Renal cortical epithelial cell (primary cell): ENCODE results near the gene ERGIC1. TPM values are rescaled to one million over a fixed set of nuclear protein-coding genes. Genes with fewer than 3 reads are reported as not detected.
A peak's percentile ranks its signal among the peaks of the same experiment; 100 is the strongest.

Source experiments
- DNase-seq: peaks from one replicate; pipeline ENCODE4 v3.0.0-alpha.2; 2011; ENCODE audit warnings: low read depth
- total RNA-seq: library from RNA; depleted of rRNA; stranded (reverse); fragments of >200 nt; gene quantifications from 2 replicates; pipeline ENCODE4 v1.2.3, GENCODE V29; 2014

ERGIC1 gene
- total RNA-seq, 1 donor from 2014 or later: 240 TPM

DNA sequence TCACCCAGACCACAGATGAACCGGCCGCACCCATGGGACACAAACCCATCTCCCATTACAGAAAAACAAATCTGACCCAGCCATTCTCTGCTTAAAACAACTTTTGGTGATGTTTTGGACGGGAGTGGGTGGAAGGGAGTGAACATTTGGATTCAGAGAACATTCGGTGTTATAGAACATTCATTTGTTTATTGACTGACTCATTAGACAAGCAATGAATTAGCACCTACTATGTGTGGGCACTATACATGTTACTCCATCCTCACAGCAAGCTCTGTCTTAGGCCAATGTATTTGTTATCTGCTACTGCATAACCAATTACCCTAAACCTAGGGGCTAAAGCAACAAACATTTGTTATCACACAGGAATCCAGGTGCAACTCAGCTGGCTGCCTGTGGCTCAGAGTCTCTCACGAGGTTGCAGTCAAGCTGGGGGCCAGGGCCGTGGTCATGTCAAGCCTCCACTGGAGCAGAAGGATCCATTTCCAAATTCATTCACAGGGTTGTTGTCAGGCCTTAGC, 5.1 kb upstream of the ERGIC1 start:
- DNase-seq: no peak

DNA sequence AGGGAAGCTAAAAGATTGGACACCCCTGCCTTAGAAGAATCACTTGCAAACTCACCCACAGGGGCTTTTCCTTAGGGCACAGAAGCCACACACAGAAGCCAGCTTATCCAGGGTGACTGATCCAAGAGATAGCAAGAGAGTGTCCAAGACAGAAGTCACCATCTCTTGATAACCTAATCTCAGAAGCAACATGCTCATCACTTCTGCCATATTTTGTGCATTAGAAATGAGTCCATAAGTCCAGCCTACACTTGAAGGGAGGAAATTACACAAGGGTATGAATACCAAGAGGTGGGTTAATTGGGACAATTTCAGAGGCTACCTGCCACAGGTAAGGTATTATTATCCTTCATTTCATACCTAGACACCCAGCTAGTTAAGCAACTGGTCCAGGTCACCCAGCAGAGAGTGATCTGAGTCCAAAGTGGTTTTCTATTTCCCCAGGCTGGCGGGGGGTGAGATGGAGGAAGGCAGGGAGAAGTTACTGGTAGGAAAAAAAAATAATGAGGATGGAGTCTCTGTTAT, 3.7 kb upstream of the ERGIC1 start:
- no peak for DNase-seq

DNA sequence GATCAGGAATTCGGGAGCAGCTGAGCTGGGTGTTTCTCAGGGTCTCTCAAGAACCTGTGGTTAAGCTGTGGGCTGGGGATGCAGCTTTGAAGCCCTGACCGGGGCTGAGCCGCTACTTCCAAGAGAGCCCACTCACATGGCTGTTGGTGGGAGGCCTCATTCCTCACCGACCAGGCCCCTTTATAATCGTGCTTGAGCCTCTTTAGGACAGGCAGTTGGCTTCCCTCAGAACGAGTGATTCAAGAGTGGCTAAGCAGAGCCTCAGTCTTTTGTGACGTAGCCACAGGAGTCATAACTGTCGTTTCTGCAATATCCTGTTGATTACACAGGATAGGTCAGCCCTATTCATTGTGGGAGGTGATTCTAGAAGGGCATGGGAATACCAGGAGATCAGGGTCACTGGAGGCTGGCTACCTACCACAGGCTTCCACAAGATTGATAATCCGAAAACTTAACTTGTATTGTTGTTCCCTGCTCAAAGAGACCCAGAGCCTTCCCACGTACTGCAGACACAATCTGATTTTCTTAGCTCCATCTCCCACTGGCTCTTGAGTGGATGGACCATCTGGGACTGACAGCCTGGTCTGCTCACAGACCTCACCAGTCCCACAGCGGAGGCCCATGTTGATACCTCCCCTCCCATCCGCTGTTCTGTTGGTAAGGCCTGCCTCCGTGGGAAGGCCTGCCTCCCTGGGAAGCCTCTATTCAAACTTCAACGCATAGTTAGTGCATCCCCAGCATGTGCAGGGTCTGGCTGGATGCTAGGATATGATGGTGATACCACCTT, 3.0 kb upstream of the ERGIC1 start:
- peak; percentile 91 for DNase-seq

DNA sequence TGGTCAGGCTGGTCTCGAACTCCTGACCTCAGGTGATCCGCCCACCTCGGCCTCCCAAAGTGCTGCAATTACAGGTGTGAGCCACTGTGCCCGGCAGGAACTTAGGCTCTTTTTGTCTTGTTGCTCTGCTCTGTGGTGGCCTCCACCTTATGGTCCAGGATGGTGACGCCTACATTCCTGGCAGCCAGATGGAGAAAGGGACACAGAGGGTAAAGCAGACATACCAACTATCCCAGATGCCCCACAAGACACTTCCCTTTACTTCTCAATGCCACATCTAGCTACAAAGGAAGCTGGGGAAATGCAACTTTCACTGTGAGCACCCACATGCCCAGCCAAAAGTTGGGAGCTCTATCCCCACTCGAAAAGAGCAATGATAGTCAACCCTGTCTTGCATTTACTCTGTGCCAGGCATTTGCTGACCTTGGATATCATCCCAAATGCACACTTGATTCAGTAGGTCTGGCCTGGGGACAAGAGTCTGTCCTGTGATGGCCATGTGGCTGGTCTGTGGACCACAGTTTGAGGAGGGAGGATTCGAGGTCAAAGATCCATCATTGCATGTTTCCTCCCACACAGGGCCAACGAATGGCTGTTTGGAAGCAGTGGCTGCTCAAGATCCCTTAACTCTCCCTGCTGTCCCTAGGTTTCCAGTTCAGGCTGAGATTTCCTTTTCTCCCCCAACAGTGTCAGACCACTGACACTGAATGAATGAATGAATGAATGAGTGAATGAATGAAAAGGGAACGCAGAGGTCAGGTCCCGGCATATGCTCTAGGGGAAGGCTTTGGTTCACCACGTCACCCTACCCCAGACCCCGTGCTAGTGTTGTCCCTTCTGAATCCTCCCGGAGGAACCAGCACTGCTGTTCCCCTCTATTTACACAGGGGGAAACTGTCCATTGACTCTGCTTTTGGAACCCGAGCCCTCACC, 1.4 kb upstream of the ERGIC1 start:
- DNase-seq: no peak

DNA sequence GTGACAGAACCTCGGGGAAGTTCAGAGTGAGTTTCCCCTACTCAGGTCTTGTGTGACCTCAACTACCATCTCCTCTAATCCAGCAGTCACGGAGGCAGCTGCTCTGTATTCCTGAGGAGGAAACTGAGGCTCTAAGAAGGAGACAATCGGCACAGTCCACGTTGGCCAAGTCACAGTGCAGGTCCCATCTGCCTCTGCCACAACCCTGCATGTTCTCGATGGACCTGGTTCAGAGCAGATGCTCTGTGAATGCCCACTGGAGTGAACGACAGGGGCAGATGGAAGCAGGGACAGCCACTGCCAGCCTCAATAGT, 722 bp upstream of the ERGIC1 start:
- no peak for DNase-seq

DNA sequence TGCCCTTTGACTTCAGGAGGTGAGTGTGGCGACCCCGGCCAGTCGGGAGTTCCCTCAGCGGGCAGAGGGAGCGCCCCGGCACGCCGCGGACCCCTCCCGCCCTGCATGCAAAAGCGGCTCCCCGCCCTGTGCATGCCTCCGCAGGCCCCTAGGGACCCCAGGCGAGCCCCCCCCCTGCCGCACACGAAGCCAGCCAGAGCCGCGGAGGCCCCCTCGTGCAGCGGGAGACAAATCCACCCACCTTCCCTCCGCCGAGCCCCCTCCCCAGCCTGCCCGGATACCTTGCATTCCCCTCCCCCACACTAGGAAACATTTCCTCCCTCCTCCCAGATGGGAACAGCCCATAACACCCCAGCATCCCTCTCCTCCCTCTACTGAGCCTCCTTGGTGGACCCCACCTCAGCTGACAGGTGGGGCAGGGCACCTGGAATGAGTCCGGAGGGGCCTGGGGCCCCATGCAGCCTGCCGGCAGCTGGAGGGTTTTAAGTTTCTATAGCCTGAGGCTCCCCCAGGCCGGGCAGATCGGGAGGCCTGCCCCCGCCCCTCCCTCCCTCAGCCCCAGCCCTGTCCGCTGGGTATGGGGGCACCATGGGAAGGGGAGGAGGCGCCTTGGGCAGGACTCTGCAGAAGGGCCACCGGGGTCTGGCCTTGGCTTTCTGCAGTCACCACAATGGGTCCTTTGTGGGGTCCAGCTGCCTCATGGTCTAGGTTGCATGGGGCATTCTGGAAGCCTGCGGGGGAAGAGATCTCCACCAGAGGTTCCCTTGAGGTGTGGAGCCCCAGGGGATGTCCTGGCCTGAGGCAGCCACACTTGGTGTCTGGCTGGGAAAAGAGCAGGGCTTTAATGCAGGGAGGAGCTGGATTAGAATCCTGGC, 601 bp downstream of the ERGIC1 start:
- no peak for DNase-seq

DNA sequence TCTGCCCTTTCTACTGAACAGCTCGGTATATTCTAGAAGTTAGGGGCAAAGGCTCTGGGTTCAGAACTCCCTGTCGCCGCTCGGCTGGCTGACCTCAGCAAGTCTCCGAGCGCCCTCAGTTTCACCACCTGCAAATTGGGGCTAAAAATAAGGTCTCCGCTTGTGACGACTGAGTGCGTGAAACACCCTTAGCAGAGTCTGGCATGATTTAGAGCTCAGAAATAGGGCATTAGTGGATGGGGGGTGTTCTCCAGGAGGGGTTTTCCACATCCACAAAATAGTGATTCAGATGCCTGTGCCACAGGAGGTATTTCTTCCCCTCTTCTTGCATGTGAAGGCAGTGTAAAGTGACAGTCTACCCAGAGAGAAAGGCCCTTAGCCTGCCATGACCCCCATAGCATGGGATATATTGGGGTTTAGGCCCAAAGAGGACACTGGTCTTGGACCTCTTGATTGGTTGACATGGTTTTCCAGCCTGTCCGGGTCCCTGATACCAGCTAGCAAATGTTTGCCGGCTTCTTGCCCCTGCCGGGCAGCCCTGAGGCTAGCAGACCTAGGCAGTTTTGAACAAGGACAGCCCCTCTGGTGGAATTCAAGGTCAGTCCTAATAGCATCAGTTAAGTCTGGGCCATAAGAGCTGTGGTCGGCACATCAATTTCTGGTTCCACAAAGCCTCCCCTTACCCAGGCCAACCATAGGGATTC, 1.4 kb downstream of the ERGIC1 start:
- DNase-seq: no peak

DNA sequence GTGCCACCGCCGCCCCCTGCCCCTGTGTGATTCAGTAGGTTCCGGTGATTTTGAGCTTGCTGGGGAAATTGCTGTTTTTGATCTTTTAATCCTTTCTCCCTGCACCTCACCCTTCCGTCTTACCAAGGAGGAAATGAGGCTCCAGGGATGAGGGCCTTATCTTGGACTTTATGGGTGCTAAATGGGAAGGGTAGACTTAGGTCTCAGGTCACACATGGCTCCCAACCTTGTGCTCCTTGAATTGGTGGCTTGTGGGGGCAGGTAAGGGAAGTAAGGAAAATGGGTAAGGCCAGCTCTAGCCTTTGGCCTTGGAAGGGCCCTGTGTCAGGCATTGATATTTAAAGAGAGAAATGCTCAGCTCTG, 1.9 kb downstream of the ERGIC1 start:
- no peak for DNase-seq

DNA sequence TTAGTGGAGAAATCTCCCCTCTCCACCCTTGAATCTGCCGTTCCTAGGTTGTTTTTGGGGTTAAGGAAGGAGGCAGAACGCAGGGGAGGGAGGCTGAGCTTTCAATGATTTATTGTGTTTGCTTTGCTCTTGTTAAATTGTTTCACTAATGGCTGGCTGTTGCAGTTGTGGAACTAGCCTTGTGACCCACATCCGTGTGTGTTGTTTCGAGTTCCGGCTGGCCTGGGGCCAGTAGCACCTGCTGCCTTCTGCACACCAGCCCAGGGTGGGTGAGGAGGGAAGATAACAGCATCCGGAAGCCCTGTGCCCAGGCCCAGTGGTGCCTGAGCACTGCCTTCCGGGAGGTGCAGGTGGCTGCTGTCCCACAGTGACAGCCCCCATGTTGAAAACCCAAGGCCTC, 3.6 kb downstream of the ERGIC1 start:
- peak; percentile 77 for DNase-seq

DNA sequence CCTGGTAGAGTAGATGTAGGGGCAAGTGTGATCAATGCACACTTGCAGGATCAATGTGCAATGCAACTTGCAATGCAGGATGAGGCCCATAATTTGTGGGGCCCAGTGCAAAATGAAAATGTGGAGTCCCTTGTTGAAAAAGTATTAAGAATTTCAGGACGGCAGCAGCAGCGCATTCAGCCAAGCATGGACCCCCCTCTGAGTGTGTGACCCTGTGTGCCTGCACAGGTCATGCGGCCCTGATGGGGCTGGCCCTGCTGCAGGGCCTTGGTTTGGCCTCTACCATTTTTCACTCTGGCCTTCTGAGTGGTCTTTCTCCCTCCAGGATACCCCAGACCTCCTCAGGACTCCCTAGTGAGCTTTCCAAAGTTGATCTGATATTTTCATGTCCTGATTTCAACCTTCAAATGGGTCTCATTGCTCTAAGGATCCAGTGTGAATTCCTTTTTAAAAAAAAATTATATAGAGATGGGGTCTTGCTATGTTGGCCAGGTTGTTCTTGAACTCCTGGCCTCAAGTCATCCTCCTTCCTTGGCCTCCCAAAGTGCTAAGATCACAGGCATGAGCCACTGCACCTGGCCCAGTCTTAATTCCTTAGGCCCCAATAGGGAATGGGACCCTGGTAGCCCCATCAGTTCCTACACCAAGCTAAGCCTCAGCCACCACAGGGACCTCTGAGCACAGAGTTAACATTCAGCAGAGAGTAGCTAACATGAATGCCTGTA, 4.3 kb downstream of the ERGIC1 start:
- no peak for DNase-seq

DNA sequence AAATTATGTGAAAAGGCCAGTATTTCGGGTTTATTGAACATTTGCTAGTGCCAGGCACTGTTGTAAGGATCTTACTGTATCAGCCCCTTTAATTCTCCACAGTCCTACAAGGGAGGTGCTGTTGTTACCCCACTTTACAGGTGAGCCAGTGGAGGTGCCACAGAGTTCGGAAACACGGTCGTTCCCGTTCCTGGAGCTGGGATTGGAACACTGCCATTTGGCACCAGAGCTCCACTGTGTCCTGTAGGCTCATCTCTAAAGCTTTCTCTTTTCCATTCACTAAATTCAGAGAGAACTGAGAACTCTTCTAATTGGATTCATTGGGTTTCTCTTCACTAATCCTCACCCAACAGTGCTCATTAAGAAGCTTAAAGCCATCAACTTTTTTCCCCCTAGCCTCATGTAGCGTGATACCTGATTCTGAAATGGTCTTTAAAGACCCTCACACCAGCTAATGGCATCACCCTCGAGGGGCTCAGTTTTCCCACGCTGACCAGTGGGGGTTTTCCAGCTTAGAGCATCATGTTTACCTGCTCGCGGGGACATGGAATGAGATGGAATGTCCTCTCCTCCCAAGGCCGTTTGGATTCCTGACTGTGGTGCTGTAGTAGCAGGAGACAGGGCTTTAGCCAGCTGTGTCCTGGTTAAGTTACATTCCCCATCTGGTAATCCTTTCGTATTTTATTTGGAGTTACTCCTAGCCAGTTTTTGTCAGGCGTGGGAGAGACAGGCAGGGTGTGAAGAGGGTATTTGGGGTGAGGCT, 5.8 kb downstream of the ERGIC1 start:
- DNase-seq: no peak

DNA sequence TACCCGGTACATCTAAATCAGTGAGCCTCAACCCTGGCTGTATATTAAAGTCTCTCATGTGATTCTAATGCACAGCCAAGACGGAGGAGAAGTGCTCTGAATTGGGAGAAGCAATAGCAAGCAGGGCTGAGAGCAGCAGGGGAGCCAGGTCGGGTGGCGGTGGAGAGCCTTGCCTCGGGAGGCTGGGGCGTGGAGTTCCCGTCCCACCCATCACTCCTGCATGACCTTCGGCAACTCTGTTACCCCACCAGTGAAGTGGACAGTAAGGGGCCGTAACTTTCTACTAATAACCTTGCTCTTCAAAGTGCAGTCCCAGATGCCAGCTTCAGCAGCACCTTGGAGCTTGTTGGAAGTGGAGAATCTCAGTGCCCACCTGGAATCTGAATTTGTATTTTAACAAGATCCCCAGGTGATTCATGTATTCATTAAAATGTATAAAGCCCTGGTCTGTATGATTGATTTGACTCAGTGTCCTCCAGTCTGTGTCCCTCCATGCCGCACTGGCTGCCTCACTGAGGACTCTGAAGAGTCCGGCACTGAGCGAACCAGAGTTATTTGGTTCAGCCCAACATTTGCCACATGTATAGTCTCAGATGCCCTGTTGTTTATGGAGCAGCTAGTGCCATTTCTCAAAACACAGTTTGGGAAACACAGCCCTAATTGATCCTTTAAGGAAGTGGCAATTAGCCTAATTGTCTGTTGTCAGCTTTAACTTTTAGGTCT, 6.5 kb downstream of the ERGIC1 start:
- no peak for DNase-seq

DNA sequence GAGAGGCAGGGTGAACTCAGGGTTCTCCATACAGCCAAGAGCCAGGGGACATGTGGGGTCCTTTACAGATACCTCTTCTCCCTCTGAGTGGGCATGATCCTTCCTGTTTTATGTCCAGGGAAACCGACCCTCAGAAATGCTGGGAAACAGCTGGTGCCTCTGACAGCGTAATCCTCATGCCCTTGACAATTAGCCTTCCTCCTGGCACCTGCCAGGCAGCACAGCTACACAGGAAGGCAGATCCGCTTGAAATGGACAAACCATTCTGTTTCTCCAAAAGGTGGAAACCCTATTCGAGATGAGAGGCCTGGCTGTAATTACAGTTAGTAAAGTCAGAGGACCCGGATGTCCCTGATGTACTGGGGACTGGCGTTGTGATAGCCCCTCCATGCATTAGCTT, 7.2 kb downstream of the ERGIC1 start:
- no peak for DNase-seq

DNA sequence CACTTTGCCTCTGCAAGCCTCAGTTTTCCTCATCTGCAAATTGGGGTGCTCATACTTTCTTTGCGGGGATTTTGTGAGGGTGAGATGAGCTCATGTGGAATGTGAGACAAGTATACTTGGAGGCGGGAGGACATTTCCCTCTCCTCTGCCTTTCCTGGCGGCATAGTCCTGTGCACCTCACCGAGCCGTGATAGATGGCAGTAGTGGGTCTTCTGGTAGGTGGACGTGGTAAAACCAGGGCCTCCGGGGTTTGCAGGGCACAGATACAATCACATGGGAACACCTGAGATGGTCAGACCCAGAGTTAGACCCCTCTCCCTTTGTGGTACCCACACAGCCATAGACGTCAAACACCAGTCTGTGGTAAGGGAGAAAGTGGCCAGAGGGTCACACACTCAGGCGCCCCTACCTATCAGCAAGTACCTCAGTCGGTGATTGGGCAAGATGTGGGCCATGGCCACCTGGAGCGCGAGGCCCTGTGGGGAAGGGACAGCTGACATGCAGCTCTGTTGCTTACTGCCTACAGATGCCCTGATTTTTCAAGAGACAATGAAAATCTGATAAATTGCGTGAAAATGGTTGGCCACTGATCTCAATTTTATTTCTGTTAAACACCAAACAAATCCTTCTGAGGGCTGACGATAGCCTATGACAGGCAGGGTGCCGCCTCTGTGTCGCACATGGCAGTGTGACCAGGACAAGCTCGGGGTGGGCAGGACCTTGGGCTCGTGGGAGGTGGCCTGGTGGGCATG, 9.9 kb downstream of the ERGIC1 start:
- no peak for DNase-seq

DNA sequence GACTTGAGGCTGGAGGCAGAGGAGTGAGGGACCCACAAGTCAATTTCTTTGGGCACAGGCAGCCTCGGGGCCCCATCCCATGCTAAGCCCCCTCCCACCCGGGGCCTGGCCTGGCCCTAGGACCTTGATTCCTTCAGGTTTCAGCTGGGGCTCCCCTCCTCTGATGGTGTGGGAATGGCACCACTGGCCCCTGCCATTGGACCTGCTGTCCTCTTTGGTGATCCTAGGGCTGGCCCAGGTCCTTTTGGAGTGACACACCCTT, 10.5 kb downstream of the ERGIC1 start:
- no peak for DNase-seq

DNA sequence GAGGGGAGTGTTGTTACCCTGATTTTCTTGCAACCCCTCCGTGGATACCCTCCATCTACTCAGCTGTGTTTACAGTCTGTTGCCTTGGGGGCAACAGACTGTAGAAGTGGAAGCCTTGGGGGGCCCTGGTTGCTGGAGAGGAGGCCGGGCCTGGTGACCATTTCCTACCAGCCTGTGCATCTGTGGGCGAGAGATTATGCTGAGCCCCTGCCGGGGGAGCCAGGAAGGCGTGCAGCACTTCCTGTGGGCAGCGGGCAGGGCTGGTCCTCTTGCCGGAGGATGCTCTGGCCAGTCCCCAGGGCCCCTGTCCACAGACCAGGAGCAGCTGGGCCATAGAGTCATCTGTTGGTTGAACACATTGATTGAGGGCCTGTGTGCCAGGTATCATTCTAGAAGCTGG, 11.1 kb downstream of the ERGIC1 start:
- DNase-seq: no peak

DNA sequence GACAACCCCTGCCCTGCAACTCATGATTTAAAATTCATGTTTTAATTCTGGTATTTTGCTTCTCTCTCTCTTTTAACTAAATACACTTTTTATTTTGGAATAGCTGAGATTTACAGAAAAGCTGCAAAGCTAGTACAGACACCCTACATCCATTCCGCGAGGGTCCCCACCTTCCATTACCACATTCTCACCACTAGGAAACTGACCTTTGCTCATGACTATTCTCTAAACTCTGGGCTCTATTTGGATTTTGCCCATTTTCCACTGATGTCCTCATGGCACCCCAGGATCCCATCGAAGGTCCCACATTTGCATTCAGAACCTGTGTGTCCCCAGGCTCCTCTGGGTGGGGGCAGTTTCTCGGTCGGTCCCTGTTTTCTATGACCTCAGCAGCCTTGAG, 11.5 kb downstream of the ERGIC1 start:
- no peak for DNase-seq

DNA sequence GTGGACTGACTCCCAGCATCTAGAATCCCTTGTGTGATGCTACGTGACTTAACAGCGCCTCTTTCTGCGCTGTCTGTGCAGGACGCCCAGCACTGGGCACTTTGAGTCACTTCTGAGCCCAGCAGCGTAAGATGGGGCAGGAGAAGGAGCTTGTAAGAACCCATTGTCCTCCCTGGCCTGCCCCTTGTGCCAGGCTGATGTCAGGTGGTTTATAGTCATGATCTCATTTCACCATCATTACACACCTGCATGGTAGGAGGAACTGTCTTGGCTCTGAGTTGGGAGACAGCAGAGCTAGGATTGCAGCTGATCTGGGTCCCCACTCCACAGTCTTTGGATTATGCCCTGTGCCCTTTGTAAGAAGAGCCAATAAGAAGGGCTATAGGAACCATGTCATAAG, 12.2 kb downstream of the ERGIC1 start:
- no peak for DNase-seq

DNA sequence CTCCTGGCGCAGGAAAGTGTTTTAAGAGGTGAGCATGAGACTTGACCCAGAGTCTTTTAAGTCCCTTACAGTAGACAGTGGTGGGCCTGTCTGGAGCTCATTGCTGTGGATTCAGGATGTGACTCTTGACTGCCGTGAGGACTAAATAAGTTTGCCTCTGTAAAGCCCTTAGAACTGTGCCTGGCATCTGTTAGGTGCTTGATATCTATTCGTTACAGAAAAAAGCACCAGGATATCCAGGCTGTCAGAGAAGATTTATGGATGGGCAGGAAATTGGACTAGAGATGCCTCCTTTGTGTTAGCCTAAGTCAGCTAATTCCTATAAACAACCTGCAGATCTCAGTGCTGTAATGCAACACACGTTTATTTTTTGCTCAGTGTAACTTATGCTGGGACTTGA, 12.6 kb downstream of the ERGIC1 start:
- no peak for DNase-seq
